ENCODE data around the gene MYH14. TPM values are rescaled to one million over a fixed set of nuclear protein-coding genes. Genes with fewer than 3 reads are reported as not detected.

The MYH14 gene
- total RNA-seq, 2 experiments from 2014 or later: not detected

DNA sequence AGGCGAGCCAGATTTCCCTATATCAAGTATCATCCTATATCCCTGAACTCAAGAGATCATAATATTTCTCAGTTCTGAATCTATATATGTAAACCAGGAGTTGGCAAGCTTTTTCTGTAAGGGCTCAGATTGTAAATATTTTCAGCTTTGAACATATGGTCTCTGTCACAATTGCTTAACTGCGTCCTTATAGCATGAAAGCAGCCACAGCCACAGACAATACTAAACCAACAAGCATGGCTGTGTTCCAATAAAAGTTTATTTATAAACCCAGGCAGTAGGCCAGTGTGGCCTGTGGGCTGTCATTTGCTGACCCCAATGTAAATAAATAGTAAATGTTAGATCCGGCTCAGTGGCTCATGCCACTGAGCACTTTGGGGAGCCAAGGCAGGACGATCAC is 12.2 kb upstream of the MYH14 start:
- ChIA-PET POLR2A (no interaction called here), CTCF (no interaction called here)

- ChIA-PET POLR2A (no interaction called here), CTCF (no interaction called here)
These were observed 10.8 kb upstream of the MYH14 start for GRCh38 chr19:50192463-50193211.

GRCh38 chr19:50195224-50195623 is 8.2 kb upstream of the MYH14 start:
- ChIA-PET CTCF (no interaction called here), POLR2A (no interaction called here)

DNA sequence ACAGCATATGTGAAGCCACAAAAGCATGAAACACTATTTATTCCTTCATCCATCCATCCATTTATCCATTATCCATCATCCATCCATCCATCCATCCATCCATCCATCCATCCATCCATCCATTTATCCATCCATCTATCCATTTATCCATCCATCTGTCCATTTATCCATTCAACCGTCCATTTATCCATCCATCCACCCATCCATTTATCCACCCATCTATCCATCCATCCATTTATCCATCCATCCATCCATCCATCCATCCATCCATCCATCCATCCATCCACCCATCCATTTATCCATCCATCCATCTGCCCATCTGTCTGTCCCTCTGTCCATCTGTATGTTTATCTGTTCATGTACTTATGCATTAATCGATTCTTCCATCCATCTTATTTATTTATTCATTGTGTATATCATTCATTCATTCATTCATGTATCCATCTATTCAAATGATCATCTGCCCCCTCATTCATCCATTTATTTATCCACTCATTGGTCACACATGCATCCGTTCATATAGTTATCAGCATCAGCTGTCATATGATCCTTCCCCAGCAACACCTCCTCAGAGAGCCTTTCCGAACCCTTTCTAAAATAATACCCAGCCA is 7.0 kb upstream of the MYH14 start:
- POLR2A ChIA-PET: no interaction called here
- CTCF ChIA-PET: no interaction called here

- CTCF ChIA-PET: no interaction called here
- POLR2A ChIA-PET: no interaction called here
These were observed 6.1 kb upstream of the MYH14 start for GRCh38 chr19:50197348-50197747.

DNA sequence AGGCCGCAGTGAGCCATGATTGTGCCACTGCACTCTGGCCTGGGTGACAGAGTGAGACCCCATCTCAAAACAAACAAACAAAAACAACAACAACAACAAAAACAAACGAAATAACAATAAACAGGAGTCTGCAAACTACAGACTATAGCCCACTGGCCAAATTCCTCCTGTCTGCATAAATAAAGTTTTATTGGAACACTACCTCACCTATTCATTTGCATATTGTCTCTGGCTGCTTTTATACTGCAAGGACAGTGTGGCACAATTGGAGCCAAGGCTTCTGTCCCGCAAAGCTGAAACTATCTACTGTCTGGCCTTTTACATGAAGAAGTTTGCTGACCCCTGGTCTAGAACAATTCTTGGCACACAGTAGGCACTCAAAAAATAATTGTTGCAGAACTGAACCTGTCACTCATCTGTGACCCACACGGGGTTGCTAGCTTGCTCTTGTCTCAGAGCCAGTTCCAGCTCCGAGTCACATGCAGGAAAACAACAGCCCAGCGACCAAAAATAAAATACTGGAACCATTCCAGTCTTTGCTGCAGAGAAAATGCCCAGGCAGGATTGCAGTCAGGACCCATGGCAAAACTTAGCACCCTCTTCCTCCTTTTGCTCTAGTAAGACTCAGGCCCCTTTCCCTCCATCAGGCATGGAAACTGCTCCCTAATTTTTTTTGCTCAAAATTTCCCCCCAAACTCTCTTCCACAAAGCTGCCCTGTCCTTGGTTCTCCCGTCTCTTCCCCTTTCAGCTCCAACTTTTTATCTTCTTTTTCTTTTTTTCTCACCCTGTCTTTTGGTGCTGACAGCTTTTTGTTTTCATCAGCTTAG is 4.8 kb upstream of the MYH14 start:
- ChIA-PET POLR2A (no interaction called here), CTCF (interaction anchor here (0.6 to 0.7 kb wide), 2 partner anchors 42 to 165 kb away, joined by 5 to 6 read pairs; no protein-coding TSS in a partner anchor)

DNA sequence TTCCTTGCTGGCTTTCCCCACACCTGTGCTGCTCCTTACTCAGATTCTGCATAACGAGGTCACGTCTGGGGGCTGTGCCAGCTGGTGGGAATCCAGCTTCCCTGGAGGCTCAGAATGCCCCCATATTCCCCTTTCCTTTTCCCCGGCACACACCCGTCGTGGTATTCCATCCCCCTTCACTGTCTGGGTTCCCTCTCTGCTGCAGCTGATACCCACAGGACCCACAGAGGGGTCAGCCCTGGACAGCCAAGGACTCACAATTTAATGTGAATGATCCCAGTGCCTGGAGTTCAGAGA is 4.2 kb upstream of the MYH14 start:
- POLR2A ChIA-PET: no interaction called here
- CTCF ChIA-PET: no interaction called here

DNA sequence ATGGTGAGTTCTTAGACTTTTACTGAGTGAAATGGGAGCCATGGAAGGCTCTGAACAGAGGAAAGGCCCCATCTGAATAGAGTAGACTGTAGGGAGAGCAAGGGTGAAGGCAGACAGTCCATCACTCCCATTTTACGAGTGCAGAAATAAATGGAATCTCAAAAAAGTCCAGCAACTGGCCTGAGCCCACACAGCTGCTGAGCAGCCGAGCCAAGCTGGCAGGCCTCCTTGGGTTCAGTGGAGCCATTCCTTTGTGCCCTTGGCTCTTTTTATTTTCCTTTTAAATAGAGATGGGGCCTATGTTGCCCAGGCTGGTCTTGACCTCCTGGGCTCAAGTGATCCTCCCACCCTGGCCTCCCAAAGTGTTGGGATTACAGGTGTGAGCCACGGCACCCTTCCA is 1.0 kb upstream of the MYH14 start:
- ChIA-PET CTCF (no interaction called here), POLR2A (no interaction called here)

GRCh38 chr19:50202962-50203280 is 501 bp upstream of the MYH14 start:
- POLR2A ChIA-PET: no interaction called here
- CTCF ChIA-PET: no interaction called here

- ChIA-PET POLR2A (no interaction called here), CTCF (no interaction called here)
These were observed 633 bp downstream of the MYH14 start for GRCh38 chr19:50204081-50204428.

GRCh38 chr19:50204811-50205675 is 1.6 kb downstream of the MYH14 start:
- ChIA-PET CTCF (no interaction called here), POLR2A (no interaction called here)

- CTCF ChIA-PET: no interaction called here
- POLR2A ChIA-PET: no interaction called here
These were observed 2.3 kb downstream of the MYH14 start for GRCh38 chr19:50205681-50206138.

GRCh38 chr19:50206191-50206590 is 2.8 kb downstream of the MYH14 start:
- POLR2A ChIA-PET: no interaction called here
- CTCF ChIA-PET: no interaction called here

DNA sequence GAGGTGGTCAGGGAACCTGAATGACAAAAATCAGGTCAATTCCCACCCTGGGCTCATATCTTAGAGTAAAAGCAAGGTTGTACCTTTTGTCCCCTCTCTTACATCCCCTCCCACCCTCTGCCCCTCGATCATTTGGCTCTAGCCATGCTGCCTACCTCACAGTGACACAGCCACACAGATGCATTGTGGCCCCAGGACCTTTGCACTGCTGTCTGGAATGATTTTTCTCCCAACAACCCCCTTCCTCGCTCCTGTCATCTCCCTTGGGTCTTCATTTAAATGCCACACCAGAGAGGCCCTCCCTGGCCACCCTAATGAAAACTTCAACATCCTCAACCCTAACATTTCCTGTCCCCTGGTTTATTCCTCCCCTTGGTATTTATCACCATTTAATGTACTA is 4.3 kb downstream of the MYH14 start:
- POLR2A ChIA-PET: no interaction called here
- CTCF ChIA-PET: interaction anchor here (0.5 kb wide), 1 partner anchor 14 kb away, joined by 3 read pairs; no protein-coding TSS in a partner anchor

DNA sequence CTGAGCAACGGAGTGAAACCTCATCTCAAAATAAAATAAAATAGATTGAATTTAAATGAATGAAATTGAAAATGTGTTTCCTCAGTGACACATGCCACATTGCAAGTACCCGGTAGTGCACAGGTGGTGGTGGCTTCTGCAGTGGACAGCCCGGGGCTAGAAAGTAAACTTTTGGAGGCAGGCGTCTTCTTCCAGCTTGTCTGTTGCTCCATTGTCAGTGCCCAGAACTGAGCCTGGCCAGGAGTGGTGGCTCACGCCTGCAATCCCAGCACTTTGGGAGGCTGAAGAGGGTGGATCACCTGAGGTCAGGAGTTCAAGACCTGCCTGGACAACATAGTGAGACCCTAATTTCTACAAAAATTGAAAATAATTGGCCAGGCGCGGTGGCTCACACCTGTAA is 5.7 kb downstream of the MYH14 start:
- ChIA-PET POLR2A (no interaction called here), CTCF (no interaction called here)

GRCh38 chr19:50210425-50210824 is 7.0 kb downstream of the MYH14 start:
- ChIA-PET POLR2A (no interaction called here), CTCF (no interaction called here)

- ChIA-PET POLR2A (no interaction called here), CTCF (interaction anchor here (0.5 kb wide), 1 partner anchor 41 kb away, joined by 5 read pairs; no protein-coding TSS in a partner anchor)
These were observed 10.5 kb downstream of the MYH14 start for GRCh38 chr19:50213925-50214324.

- POLR2A ChIA-PET: no interaction called here
These were observed 11.5 kb downstream of the MYH14 start for GRCh38 chr19:50214699-50215543.

DNA sequence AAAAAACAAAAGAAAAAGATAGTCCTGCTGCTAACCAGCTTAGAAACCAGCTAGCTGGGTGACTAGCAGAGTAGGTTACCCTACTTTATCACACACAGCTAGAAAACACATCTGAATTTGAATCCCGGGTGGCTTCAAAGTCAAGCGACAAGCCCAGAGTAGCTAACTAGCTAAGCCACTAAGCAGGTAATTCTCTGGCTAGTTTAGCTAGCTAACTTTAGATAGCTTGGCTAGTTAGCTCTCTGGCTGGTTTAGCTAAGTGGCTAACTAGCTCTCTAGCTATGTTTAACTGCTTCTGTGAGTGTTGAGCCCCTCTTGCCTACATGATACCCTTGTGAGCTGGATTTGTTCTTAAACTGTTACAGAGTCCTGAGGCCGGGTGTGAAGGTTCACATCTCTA is 12.4 kb downstream of the MYH14 start:
- CTCF ChIA-PET: no interaction called here
- POLR2A ChIA-PET: no interaction called here

More at GRCh38 chr19:50214699-50215543, 11.5 kb downstream of the MYH14 start:
- CTCF ChIA-PET: no interaction called here

- ChIA-PET POLR2A (no interaction called here), CTCF (no interaction called here)
These were observed 17.7 kb downstream of the MYH14 start for GRCh38 chr19:50221087-50221486.
